Measurements from ENCODE around the gene SYCN.
A peak's percentile ranks its signal among the peaks of the same experiment; 100 is the strongest.
"Not testable (repeated sequence)": the region's sequence is repeated elsewhere in the genome, so short reads cannot be mapped to it uniquely, and the experiment has no call there.

Gene SYCN

GRCh38 chr19:39224910-39225309, 20.8 kb upstream of the SYCN start:
- DNase-seq (ENCODE audit: low spot score): no peak

- no peak for DNase-seq (ENCODE audit: low spot score)
Measured at GRCh38 chr19:39223703-39224279, 19.7 kb upstream of the SYCN start.

GRCh38 chr19:39219108-39219507, 15.0 kb upstream of the SYCN start:
- DNase-seq (ENCODE audit: low spot score): not testable (repeated sequence)

- DNase-seq (ENCODE audit: low spot score): no peak
Measured at GRCh38 chr19:39218230-39219007, 14.4 kb upstream of the SYCN start.

- DNase-seq (ENCODE audit: low spot score): no peak
Measured at GRCh38 chr19:39217094-39217493, 13.0 kb upstream of the SYCN start.

GRCh38 chr19:39215323-39215722, 11.3 kb upstream of the SYCN start:
- DNase-seq (ENCODE audit: low spot score): not testable (repeated sequence)

- peak; percentile 59 for DNase-seq (ENCODE audit: low spot score)
Measured at GRCh38 chr19:39212375-39212742, 8.3 kb upstream of the SYCN start.

- no peak for DNase-seq (ENCODE audit: low spot score)
Measured at GRCh38 chr19:39211731-39212374, 7.8 kb upstream of the SYCN start.

GRCh38 chr19:39209196-39209595, 5.1 kb upstream of the SYCN start:
- DNase-seq (ENCODE audit: low spot score): no peak

GRCh38 chr19:39208175-39208795, 4.2 kb upstream of the SYCN start:
- no peak for DNase-seq (ENCODE audit: low spot score)

GRCh38 chr19:39207293-39207836, 3.3 kb upstream of the SYCN start:
- DNase-seq (ENCODE audit: low spot score): no peak

GRCh38 chr19:39206122-39206521, 2.1 kb upstream of the SYCN start:
- no peak for DNase-seq (ENCODE audit: low spot score)

- no peak for DNase-seq (ENCODE audit: low spot score)
Measured at GRCh38 chr19:39205449-39205764, 1.3 kb upstream of the SYCN start.

GRCh38 chr19:39202998-39203355, 1.1 kb downstream of the SYCN start:
- no peak for DNase-seq (ENCODE audit: low spot score)

GRCh38 chr19:39200803-39201115, 3.3 kb downstream of the SYCN start:
- DNase-seq (ENCODE audit: low spot score): no peak

- no peak for DNase-seq (ENCODE audit: low spot score)
Measured at GRCh38 chr19:39200066-39200802, 3.8 kb downstream of the SYCN start.

- DNase-seq (ENCODE audit: low spot score): no peak
Measured at GRCh38 chr19:39199025-39199424, 5.0 kb downstream of the SYCN start.

- DNase-seq (ENCODE audit: low spot score): no peak
Measured at GRCh38 chr19:39197808-39198207, 6.3 kb downstream of the SYCN start.

- DNase-seq (ENCODE audit: low spot score): no peak
Measured at GRCh38 chr19:39196860-39197562, 7.1 kb downstream of the SYCN start, which contains the start of gene NCCRP1. TSS of gene NCCRP1 (plus strand) at chr19:39196964. CDS start at chr19:39196983, 19 bp downstream.

GRCh38 chr19:39196320-39196719, 7.7 kb downstream of the SYCN start:
- DNase-seq (ENCODE audit: low spot score): no peak

GRCh38 chr19:39195755-39196154, 8.3 kb downstream of the SYCN start:
- DNase-seq (ENCODE audit: low spot score): no peak

All from activated CD4-positive, alpha-beta T cell treated with anti-CD3 and anti-CD28 coated beads, Interleukin-2, Interleukin-4, amounts not matched to agents 100 ng/mL and 50 ng/mL, durations not matched to agents 16 hours and 8 hours (primary cell).